Suppressor macrophage treated with lipopolysaccharide for 1 hour (primary cell): ENCODE results near the gene SLC38A11.
A peak's percentile ranks its signal among the peaks of the same experiment; 100 is the strongest.
"Not testable (repeated sequence)": the region's sequence is repeated elsewhere in the genome, so short reads cannot be mapped to it uniquely, and the experiment has no call there.

Experiments
- DNase-seq, 3 donors: peaks; one replicate each; pipeline ENCODE4 v3.0.0-alpha.2; 2020 to 2022

The SLC38A11 gene

GRCh38 chr2:164875334-164876205 lies 79.8 kb downstream of the SLC38A11 start:
- no peak for DNase-seq

- DNase-seq: no peak
Measured at GRCh38 chr2:164873210-164873908, 82.0 kb downstream of the SLC38A11 start.

DNA sequence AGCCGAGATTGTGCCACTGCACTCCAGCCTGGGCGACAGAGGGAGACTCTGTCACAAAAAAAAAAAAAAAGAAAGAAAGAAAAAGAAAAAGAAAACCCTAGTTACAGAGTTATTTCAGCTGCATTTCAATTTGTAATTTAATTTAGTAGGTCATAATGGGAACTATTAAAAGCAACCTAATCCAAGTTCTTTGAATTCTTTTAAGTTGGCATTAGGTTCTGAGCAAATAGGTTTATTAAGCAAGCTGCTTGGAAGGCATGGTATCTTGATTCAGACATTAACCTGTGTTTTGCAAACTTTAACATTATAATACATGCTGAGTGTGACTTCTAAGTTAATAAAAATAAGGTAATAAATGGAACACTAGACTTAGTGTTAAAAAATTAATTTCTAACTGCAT lies 83.9 kb downstream of the SLC38A11 start:
- DNase-seq: no peak

DNA sequence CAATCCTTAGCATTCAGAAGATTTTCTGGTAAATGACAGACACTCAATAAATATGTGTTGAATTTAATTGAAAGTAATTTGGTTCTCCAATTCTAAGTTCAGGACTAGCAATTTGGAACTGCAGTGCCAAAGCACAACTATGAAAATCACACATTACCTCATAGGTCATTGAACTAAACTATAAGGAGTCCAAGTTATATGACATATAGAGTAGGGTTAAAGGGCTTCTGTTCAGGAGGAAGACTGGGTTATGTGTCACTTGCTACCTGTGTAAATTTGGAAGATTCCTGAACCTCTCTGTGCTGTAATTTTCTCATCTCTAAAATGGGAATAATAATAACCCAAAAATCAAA lies 85.9 kb downstream of the SLC38A11 start:
- no peak for DNase-seq

- no peak for DNase-seq
Measured at GRCh38 chr2:164868563-164869419, 86.5 kb downstream of the SLC38A11 start.

DNA sequence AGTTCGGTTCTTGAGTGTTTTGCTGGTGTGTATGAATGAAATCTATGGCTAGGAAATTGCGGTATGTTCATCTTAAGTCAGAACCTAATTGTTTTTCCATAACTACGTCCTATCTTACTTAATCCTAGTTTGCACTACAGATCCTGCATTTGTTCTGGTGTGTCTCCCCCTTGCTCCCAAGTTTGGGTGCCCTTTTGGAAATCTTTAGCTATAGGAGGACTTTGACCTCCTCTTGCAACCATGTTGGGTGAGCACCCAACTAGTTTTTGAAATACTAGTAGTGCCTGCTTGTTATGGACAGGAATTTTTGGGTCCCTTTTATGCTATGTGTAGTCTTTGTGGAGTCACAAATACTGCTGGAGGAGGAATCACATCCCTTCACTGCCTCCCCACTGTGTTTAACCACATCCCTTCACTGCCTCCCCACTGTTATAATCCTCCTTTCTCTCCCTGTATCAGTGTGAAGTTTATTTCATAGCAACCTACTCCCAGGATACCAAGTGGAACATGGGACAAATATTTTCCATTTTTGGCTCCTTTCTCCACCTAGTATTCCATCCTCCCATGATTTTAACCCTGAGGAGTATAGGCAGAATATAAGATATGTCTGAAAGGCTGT lies 87.4 kb downstream of the SLC38A11 start:
- no peak for DNase-seq

GRCh38 chr2:164866381-164866780 lies 88.9 kb downstream of the SLC38A11 start:
- DNase-seq: peak; percentile 57 to 79 (median 69)

DNA sequence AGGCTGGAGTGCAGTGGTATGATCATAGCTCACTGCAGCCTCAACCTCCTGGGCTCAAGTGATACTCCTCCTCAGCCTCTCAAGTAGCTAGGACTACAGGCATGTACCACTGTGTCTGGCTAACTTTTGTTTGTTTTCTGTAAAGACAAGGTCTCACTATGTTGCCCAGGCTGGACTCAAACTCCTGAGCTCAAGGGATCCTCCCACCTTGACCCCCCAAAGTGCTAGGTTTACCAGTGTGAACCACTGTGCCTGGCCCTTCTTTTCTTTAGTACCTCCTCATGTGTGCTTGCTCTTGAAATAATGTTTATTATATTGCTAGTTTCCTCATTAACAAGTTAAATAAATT lies 94.7 kb downstream of the SLC38A11 start:
- no peak for DNase-seq

DNA sequence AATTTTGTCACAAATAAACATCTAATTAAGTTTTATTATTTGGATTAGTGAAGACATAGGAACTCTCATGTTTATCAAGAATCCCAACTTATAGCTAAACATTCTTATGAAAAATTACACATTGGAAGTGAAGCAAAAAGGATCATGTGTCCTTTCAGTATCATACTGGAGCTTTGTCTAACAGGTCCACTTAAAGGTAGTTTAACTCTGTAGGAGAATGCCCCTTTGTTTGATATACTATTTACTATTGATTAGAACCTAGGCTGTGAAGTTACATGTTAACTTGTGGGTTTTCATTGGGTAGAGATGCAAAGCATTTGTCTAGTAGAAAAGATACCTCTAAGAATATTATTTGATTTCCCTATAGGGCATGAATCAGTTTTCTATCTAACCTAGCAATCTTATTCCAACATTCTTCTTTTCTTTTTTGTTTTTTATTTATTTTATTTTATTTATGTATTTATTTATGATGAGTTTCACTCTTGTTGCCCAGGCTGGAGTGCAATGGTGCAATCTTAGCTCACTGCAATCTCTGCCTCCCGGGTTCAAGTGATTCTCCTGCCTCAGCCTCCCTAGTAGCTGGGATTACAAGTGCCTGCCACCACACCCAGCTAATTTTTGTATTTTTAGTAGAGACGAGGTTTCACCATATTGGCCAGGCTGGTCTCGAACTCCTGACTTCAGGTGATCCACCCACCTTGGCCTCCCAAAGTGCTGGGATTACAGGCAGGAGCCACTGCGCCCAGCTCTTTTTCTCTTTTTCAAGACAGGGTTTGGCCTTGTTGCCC lies 95.2 kb downstream of the SLC38A11 start:
- not testable (repeated sequence) for DNase-seq

GRCh38 chr2:164859251-164859818 lies 96.0 kb downstream of the SLC38A11 start:
- no peak for DNase-seq

- DNase-seq: no peak
Measured at GRCh38 chr2:164852086-164852485, 103.2 kb downstream of the SLC38A11 start.

- DNase-seq: peak; percentile 19 to 70 (median 68)
Measured at GRCh38 chr2:164850235-164850634, 105.1 kb downstream of the SLC38A11 start.

GRCh38 chr2:164849506-164849905 lies 105.8 kb downstream of the SLC38A11 start:
- no peak for DNase-seq

GRCh38 chr2:164847981-164848741 lies 107.2 kb downstream of the SLC38A11 start:
- DNase-seq: no peak

GRCh38 chr2:164847291-164847690 lies 108.0 kb downstream of the SLC38A11 start:
- no peak for DNase-seq

DNA sequence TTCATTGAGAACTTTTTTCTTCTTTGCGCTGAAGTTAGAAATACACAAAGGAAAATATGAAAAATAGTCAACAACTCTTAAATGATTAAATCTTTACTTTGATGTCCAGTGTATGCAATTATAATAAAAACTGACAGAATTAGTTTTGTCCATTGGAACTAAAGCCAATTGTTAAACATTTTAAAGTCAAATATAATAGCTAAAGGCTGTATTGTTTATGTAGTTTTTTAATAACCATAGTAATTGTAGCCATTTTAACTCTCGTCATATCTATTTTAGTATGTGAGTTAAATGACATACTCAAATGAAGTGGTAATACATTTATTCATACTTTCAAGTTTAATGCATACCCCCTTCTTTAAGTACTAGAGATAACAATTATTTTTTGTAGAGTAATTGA lies 109.0 kb downstream of the SLC38A11 start:
- no peak for DNase-seq
